Trophoblast cell (in vitro differentiated cells and primary cell): ENCODE results near the gene PDRG1.

Experiments used
- DNase-seq, 2 donors: peaks; one replicate each; pipeline ENCODE4 v3.0.0-alpha.2; 2016
- H2AFZ ChIP-seq: 2 replicates; pipeline ENCODE4 v1.6.1; 2013; ENCODE audit warnings: low read length, moderate library complexity, mild to moderate bottlenecking; ENCODE audit not compliant: insufficient read depth, poor library complexity
- H2AK5ac ChIP-seq: 2 replicates; pipeline ENCODE4 v1.6.1; 2013; ENCODE audit warnings: mild to moderate bottlenecking, low read length
- H2BK120ac ChIP-seq: 2 replicates; pipeline ENCODE4 v1.6.1; 2013; ENCODE audit warnings: low read length, mild to moderate bottlenecking, moderate library complexity; ENCODE audit not compliant: insufficient read depth, poor library complexity
- H2BK12ac ChIP-seq: 2 replicates; pipeline ENCODE4 v1.6.1; 2013; ENCODE audit warnings: mild to moderate bottlenecking, low read length, moderate library complexity
- H2BK5ac ChIP-seq: 2 replicates; pipeline ENCODE4 v1.6.1; 2013; ENCODE audit warnings: low read length, low read depth, moderate library complexity, mild to moderate bottlenecking; ENCODE audit not compliant: poor library complexity
- H3K14ac ChIP-seq: 2 replicates; pipeline ENCODE4 v1.6.1; 2013; ENCODE audit warnings: mild to moderate bottlenecking, low read length
- H3K18ac ChIP-seq: 2 replicates; pipeline ENCODE4 v1.6.1; 2013; ENCODE audit warnings: mild to moderate bottlenecking, low read length
- H3K23ac ChIP-seq: 2 replicates; pipeline ENCODE4 v1.6.1; 2013; ENCODE audit warnings: low read length
- H3K27ac ChIP-seq: 2 replicates; pipeline ENCODE4 v1.5.1; 2013; ENCODE audit warnings: low read depth, mild to moderate bottlenecking, inconsistent platforms, low read length, moderate library complexity
- H3K27me3 ChIP-seq: 2 replicates; pipeline ENCODE4 v1.6.1; 2013; ENCODE audit warnings: inconsistent platforms, mild to moderate bottlenecking, low read length, moderate library complexity; ENCODE audit not compliant: insufficient read depth
- H3K36me3 ChIP-seq, 2 experiments: 1 replicate in 1 of 2; 2 replicates in 1 of 2; pipeline ENCODE4 v1.6.1; 2013; ENCODE audit warnings: low read length in 2 of 2, mild to moderate bottlenecking in 2 of 2, moderate library complexity in 1 of 2; ENCODE audit not compliant: insufficient read depth in 2 of 2, control insufficient read depth in 1 of 2
- H3K4ac ChIP-seq: 2 replicates; pipeline ENCODE4 v1.6.1; 2013; ENCODE audit warnings: low read depth, mild to moderate bottlenecking, low read length, moderate library complexity
- H3K4me1 ChIP-seq, 2 experiments: 1 replicate in 1 of 2; 2 replicates in 1 of 2; pipeline ENCODE4 v1.6.1; 2013; ENCODE audit warnings: low read length in 2 of 2, mild to moderate bottlenecking in 2 of 2, moderate library complexity in 1 of 2; ENCODE audit not compliant: insufficient read depth in 2 of 2, control insufficient read depth in 1 of 2
- H3K4me2 ChIP-seq: 2 replicates; pipeline ENCODE4 v1.6.1; 2013; ENCODE audit warnings: inconsistent platforms, mild to moderate bottlenecking, low read length, moderate library complexity
- H3K4me3 ChIP-seq: 2 replicates; pipeline ENCODE4 v1.5.1; 2013; ENCODE audit warnings: mild to moderate bottlenecking, low read depth, low read length, inconsistent platforms
- H3K79me1 ChIP-seq: one replicate; pipeline ENCODE4 v1.6.1; 2013; ENCODE audit warnings: low read length
- H3K79me2 ChIP-seq: 2 replicates; pipeline ENCODE4 v1.6.1; 2013; ENCODE audit warnings: low read length, mild to moderate bottlenecking; ENCODE audit not compliant: control insufficient read depth, insufficient read depth, poor library complexity
- H3K9ac ChIP-seq: 2 replicates; pipeline ENCODE4 v1.6.1; 2013; ENCODE audit warnings: mild to moderate bottlenecking, low read length
- H3K9me3 ChIP-seq: 2 replicates; pipeline ENCODE4 v1.6.1; 2013; ENCODE audit warnings: low read depth, mild to moderate bottlenecking, control low read depth, inconsistent platforms, low read length; ENCODE audit not compliant: insufficient read depth
- H4K12ac ChIP-seq: 2 replicates; pipeline ENCODE4 v1.6.1; 2013; ENCODE audit warnings: low read depth, mild to moderate bottlenecking, low read length, moderate library complexity
- H4K8ac ChIP-seq: 2 replicates; pipeline ENCODE4 v1.6.1; 2013; ENCODE audit warnings: low read depth, mild to moderate bottlenecking, low read length, moderate library complexity
- H4K91ac ChIP-seq: one replicate; pipeline ENCODE4 v1.6.1; 2013; ENCODE audit warnings: low read depth, mild to moderate bottlenecking, low read length, moderate library complexity
- WGBS: extraction: QIAGEN DNeasy Blood & Tissue Kit; methylation state at CpG from one replicate; pipeline ENCODE4 v1.1.7; 2013; ENCODE audit warnings: missing lambda C conversion rate; ENCODE audit not compliant: insufficient read length, insufficient coverage; ENCODE audit errors: extremely low coverage; 5-methylcytosine and 5-hydroxymethylcytosine counted together

PDRG1 gene

GRCh38 chr20:31907046-31907445, 44.8 kb downstream of the PDRG1 start:
- no peak overlapping the region for H4K12ac ChIP-seq
- no peaks in the 10 kb centered on the region for H3K4me1 ChIP-seq
- H3K79me2 ChIP-seq = no peaks in the 10 kb centered on the region
- H2BK120ac ChIP-seq = no peak overlapping the region
- no peak overlapping the region for H3K27ac ChIP-seq
- DNase-seq = no peak
- H3K4me2 ChIP-seq = no peak overlapping the region
- no peak overlapping the region for H2AK5ac ChIP-seq
- H4K91ac ChIP-seq = no peak overlapping the region
- H3K4me3 ChIP-seq = no peak overlapping the region
- H3K14ac ChIP-seq = no peak overlapping the region
- H3K23ac ChIP-seq = no peak overlapping the region
- WGBS = no CpG with 5 or more reads among the region's 5 CpGs
- no peaks in the 10 kb centered on the region for H3K9me3 ChIP-seq
- H3K4ac ChIP-seq = no peak overlapping the region
- H3K79me1 ChIP-seq = no peaks in the 10 kb centered on the region
- H3K36me3 ChIP-seq = no peaks in the 10 kb centered on the region
- no peak overlapping the region for H3K9ac ChIP-seq
- no peak overlapping the region for H4K8ac ChIP-seq
- H2BK5ac ChIP-seq = no peak overlapping the region
- H3K18ac ChIP-seq = no peak overlapping the region
- H2BK12ac ChIP-seq = no peak overlapping the region
- no peak overlapping the region for H2AFZ ChIP-seq
- H3K27me3 ChIP-seq = no peaks in the 10 kb centered on the region

- Histone ChIP-seq H3K4ac (no peak overlapping the region), H3K9me3 (no peaks in the 10 kb centered on the region), H4K91ac (no peak overlapping the region), H2AFZ (no peak overlapping the region), H3K4me2 (no peak overlapping the region), H2BK5ac (no peak overlapping the region), H3K4me3 (no peak overlapping the region), H3K4me1 (no peaks in the 10 kb centered on the region), H3K14ac (no peak overlapping the region), H3K36me3 (no peaks in the 10 kb centered on the region), H2AK5ac (no peak overlapping the region), H3K79me2 (no peaks in the 10 kb centered on the region), H2BK12ac (no peak overlapping the region), H2BK120ac (no peak overlapping the region), H3K27me3 (no peaks in the 10 kb centered on the region), H3K27ac (no peak overlapping the region), H3K23ac (no peak overlapping the region), H4K8ac (no peak overlapping the region), H3K79me1 (no peaks in the 10 kb centered on the region), H4K12ac (no peak overlapping the region), H3K18ac (no peak overlapping the region), H3K9ac (no peak overlapping the region)
- WGBS = no CpG with 5 or more reads among the region's 5 CpGs
- DNase-seq = no peak
These were observed 45.8 kb downstream of the PDRG1 start for GRCh38 chr20:31906001-31906400.

- H3K36me3 ChIP-seq = no peaks in the 10 kb centered on the region
- H2AK5ac ChIP-seq = no peak overlapping the region
- H4K8ac ChIP-seq = no peak overlapping the region
- H2BK5ac ChIP-seq = no peak overlapping the region
- H3K27me3 ChIP-seq = no peaks in the 10 kb centered on the region
- H2BK12ac ChIP-seq = no peak overlapping the region
- no CpG with 5 or more reads among the region's 1 CpG for whole genome bisulfite sequencing
- H3K9ac ChIP-seq = no peak overlapping the region
- no peak overlapping the region for H3K4ac ChIP-seq
- H3K4me2 ChIP-seq = no peak overlapping the region
- no peaks in the 10 kb centered on the region for H3K79me1 ChIP-seq
- H2AFZ ChIP-seq = no peak overlapping the region
- no peak for DNase-seq
- H4K91ac ChIP-seq = no peak overlapping the region
- no peak overlapping the region for H3K23ac ChIP-seq
- no peak overlapping the region for H2BK120ac ChIP-seq
- H3K9me3 ChIP-seq = no peaks in the 10 kb centered on the region
- no peak overlapping the region for H3K14ac ChIP-seq
- no peak overlapping the region for H3K18ac ChIP-seq
- H3K27ac ChIP-seq = no peak overlapping the region
- no peak overlapping the region for H3K4me3 ChIP-seq
- no peak overlapping the region for H4K12ac ChIP-seq
- H3K4me1 ChIP-seq = no peaks in the 10 kb centered on the region
- H3K79me2 ChIP-seq = no peaks in the 10 kb centered on the region
These were observed 48.0 kb downstream of the PDRG1 start for GRCh38 chr20:31903627-31904386.

DNA sequence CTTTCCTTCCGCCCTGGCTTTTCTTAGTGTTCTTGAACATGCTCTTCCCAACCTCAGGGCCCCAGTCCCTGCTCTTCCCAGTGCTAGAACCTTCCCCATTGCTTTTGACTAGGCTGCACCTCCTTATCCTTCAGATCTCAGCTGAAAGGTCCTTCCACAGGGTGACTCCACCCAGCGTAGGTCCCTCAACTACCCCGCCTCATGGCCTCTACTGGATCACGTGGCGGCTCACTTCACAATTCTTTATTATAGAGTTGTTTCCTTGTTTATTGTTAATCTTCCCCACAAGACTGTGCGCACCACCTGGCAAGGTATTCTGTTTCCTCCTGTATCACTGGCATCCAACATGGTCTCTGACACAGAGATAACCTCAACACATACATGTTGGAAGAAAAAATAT, 50.2 kb downstream of the PDRG1 start:
- Histone ChIP-seq H3K18ac (no peak overlapping the region), H2BK12ac (no peak overlapping the region), H4K8ac (no peak overlapping the region), H3K4me1 (no peaks in the 10 kb centered on the region), H4K91ac (no peak overlapping the region), H2AK5ac (no peak overlapping the region), H3K79me1 (no peaks in the 10 kb centered on the region), H2BK5ac (no peak overlapping the region), H4K12ac (no peak overlapping the region), H3K9ac (no peak overlapping the region), H3K27me3 (no peaks in the 10 kb centered on the region), H3K9me3 (no peaks in the 10 kb centered on the region), H2AFZ (no peak overlapping the region), H3K14ac (no peak overlapping the region), H3K36me3 (no peaks in the 10 kb centered on the region), H3K23ac (no peak overlapping the region), H3K79me2 (no peaks in the 10 kb centered on the region), H3K27ac (no peak overlapping the region), H2BK120ac (no peak overlapping the region), H3K4ac (no peak overlapping the region), H3K4me2 (no peak overlapping the region), H3K4me3 (no peak overlapping the region)
- no CpG with 5 or more reads among the region's 6 CpGs for WGBS
- DNase-seq = no peak
